Type B pancreatic cell (in vitro differentiated cells): ENCODE data around the gene TMEFF1. TPM values are rescaled to one million over a fixed set of nuclear protein-coding genes. Genes with fewer than 3 reads are reported as not detected.

ENCODE experiments used
- DNase-seq: peaks from one replicate; pipeline ENCODE4 v3.0.0; 2021; ENCODE audit warnings: mixed read lengths; ENCODE audit not compliant: unreplicated experiment; ENCODE audit errors: extremely low spot score
- H3K27ac Mint-ChIP-seq: 2 replicates; pipeline ENCODE4 v1.8.0; 2021; ENCODE audit warnings: mild to moderate bottlenecking, mixed read lengths
- H3K27me3 Mint-ChIP-seq: 2 replicates; pipeline ENCODE4 v1.8.0; 2021; ENCODE audit warnings: mixed read lengths
- H3K36me3 Mint-ChIP-seq: 2 replicates; pipeline ENCODE4 v1.8.0; 2021; ENCODE audit warnings: mixed read lengths
- H3K4me1 Mint-ChIP-seq: one replicate; pipeline ENCODE4 v1.8.0; 2021; ENCODE audit warnings: mixed read lengths; ENCODE audit not compliant: unreplicated experiment
- H3K4me3 Mint-ChIP-seq: 2 replicates; pipeline ENCODE4 v1.8.0; 2021; ENCODE audit warnings: mild to moderate bottlenecking, mixed read lengths
- H3K9me3 Mint-ChIP-seq: 2 replicates; pipeline ENCODE4 v1.8.0; 2021; ENCODE audit warnings: mixed read lengths
- CTCF ChIP-seq: fragments of 200-600 bp; sonication (generic); conservative IDR thresholded peaks from 2 replicates; pipeline ENCODE4 v1.5.0; 2021; ENCODE audit warnings: antibody characterized with exemption, mild to moderate bottlenecking
- total RNA-seq: library from RNA; stranded (reverse); gene quantifications from 2 replicates; pipeline ENCODE4 v1.2.1, GENCODE V29; 2021; ENCODE audit warnings: low replicate concordance

Gene TMEFF1
- total RNA-seq, 1 donor from 2014 or later = 30.5 TPM

GRCh38 chr9:100452894-100453293 is 20.1 kb upstream of the TMEFF1 start:
- no peak for TF ChIP-seq CTCF

GRCh38 chr9:100455470-100455869 is 17.5 kb upstream of the TMEFF1 start:
- Mint-ChIP-seq H3K4me1 (no peaks in the 10 kb centered on the region), H3K27ac (no peak overlapping the region), H3K4me3 (no peak overlapping the region), H3K27me3 (no peaks in the 10 kb centered on the region), H3K9me3 (no peaks in the 10 kb centered on the region), H3K36me3 (peaks cover 20% of the 10 kb centered on the region)
- no peak for DNase-seq
- TF ChIP-seq CTCF = no peak

More at GRCh38 chr9:100452894-100453293, 20.1 kb upstream of the TMEFF1 start:
- DNase-seq = no peak
- Mint-ChIP-seq H3K27ac (no peak overlapping the region), H3K9me3 (no peaks in the 10 kb centered on the region), H3K4me1 (no peaks in the 10 kb centered on the region), H3K36me3 (peaks cover 27% of the 10 kb centered on the region), H3K4me3 (no peak overlapping the region), H3K27me3 (no peaks in the 10 kb centered on the region)

GRCh38 chr9:100457517-100457916 is 15.4 kb upstream of the TMEFF1 start:
- DNase-seq = no peak
- Mint-ChIP-seq H3K27me3 (no peaks in the 10 kb centered on the region), H3K27ac (no peak overlapping the region), H3K4me1 (no peaks in the 10 kb centered on the region), H3K4me3 (no peak overlapping the region), H3K36me3 (peaks cover 12% of the 10 kb centered on the region), H3K9me3 (no peaks in the 10 kb centered on the region)
- no peak for TF ChIP-seq CTCF

GRCh38 chr9:100459963-100460362 is 13.0 kb upstream of the TMEFF1 start:
- no peak for TF ChIP-seq CTCF
- no peak overlapping the region for H3K27ac Mint-ChIP-seq
- no peaks in the 10 kb centered on the region for H3K27me3 Mint-ChIP-seq
- H3K4me1 Mint-ChIP-seq = no peaks in the 10 kb centered on the region
- no peak for DNase-seq
- H3K4me3 Mint-ChIP-seq = no peak overlapping the region
- no peaks in the 10 kb centered on the region for H3K9me3 Mint-ChIP-seq
- peaks cover 9% of the 10 kb centered on the region for H3K36me3 Mint-ChIP-seq

- no peaks in the 10 kb centered on the region for H3K9me3 Mint-ChIP-seq
Measured at GRCh38 chr9:100465274-100465673, 7.7 kb upstream of the TMEFF1 start.

More at GRCh38 chr9:100465274-100465673, 7.7 kb upstream of the TMEFF1 start:
- peaks cover 10% of the 10 kb centered on the region for H3K4me1 Mint-ChIP-seq
- H3K27me3 Mint-ChIP-seq = no peaks in the 10 kb centered on the region
- TF ChIP-seq CTCF = no peak
- H3K36me3 Mint-ChIP-seq = no peaks in the 10 kb centered on the region
- DNase-seq = no peak
- H3K27ac Mint-ChIP-seq = no peak overlapping the region
- H3K4me3 Mint-ChIP-seq = no peak overlapping the region
